SK-N-SH treated with all-trans-retinoic acid at 6 μM for 48 hours (cell line): ENCODE data around the gene NXPH1.

ENCODE experiments used
- ATAC-seq: fragments of 200-7000 bp; cut with Tn5 transposase; 3 replicates; pipeline ENCODE4 v1.9.1; 2020; ENCODE audit warnings: mild to moderate bottlenecking, moderate library complexity
- ARNTL ChIP-seq: fragments of 450-650 bp; formaldehyde crosslinking; IDR thresholded peaks from 2 replicates; pipeline ENCODE4 v1.5.0; 2020; ENCODE audit warnings: low read depth, mild to moderate bottlenecking, moderate library complexity, borderline replicate concordance
- CSDC2 ChIP-seq: fragments of 250-450 bp; sonication (Bioruptor Pico); IDR thresholded peaks from 2 replicates; pipeline ENCODE4 v1.5.0; 2020; ENCODE audit warnings: mild to moderate bottlenecking, moderate library complexity
- GLIS3 ChIP-seq: fragments of 250-450 bp; sonication (Bioruptor Pico); IDR thresholded peaks from 2 replicates; pipeline ENCODE4 v1.5.0; 2020; ENCODE audit warnings: mild to moderate bottlenecking, moderate library complexity
- OSR1 ChIP-seq: fragments of 250-450 bp; sonication (Bioruptor Pico); IDR thresholded peaks from 2 replicates; pipeline ENCODE4 v1.8.0; 2022; ENCODE audit warnings: moderate library complexity, mild to moderate bottlenecking, inconsistent platforms
- PPARA ChIP-seq: fragments of 250-450 bp; sonication (Bioruptor Pico); IDR thresholded peaks from 2 replicates; pipeline ENCODE4 v1.5.0; 2020; ENCODE audit warnings: mild to moderate bottlenecking, borderline replicate concordance
- RARB ChIP-seq: fragments of 250-450 bp; sonication (Bioruptor Pico); IDR thresholded peaks from 2 replicates; pipeline ENCODE4 v1.8.0; 2021; ENCODE audit warnings: mild to moderate bottlenecking, moderate library complexity
- TCF4 ChIP-seq: fragments of 250-450 bp; sonication (Bioruptor Pico); IDR thresholded peaks from 2 replicates; pipeline ENCODE4 v1.8.0; 2021; ENCODE audit warnings: mild to moderate bottlenecking, moderate library complexity, borderline replicate concordance
- TOX ChIP-seq: fragments of 250-450 bp; sonication (Bioruptor Pico); IDR thresholded peaks from 2 replicates; pipeline ENCODE4 v1.8.0; 2021; ENCODE audit warnings: mild to moderate bottlenecking, moderate library complexity, borderline replicate concordance
- ZC3H10 ChIP-seq: fragments of 250-450 bp; sonication (Bioruptor Pico); IDR thresholded peaks from 2 replicates; pipeline ENCODE4 v1.5.1; 2021; ENCODE audit warnings: mild to moderate bottlenecking, moderate library complexity
- ZFP3 ChIP-seq: fragments of 250-450 bp; sonication (Bioruptor Pico); IDR thresholded peaks from 2 replicates; pipeline ENCODE4 v1.5.0; 2020; ENCODE audit warnings: mild to moderate bottlenecking, moderate library complexity
- ZFP30 ChIP-seq: fragments of 450-650 bp; formaldehyde crosslinking; IDR thresholded peaks from 2 replicates; pipeline ENCODE4 v1.5.0; 2022; ENCODE audit warnings: mild to moderate bottlenecking, moderate library complexity
- ZNF565 ChIP-seq: fragments of 450-650 bp; formaldehyde crosslinking; conservative IDR thresholded peaks from 2 replicates; pipeline ENCODE4 v1.5.0; 2020; ENCODE audit warnings: low read depth, mild to moderate bottlenecking, moderate library complexity
- ZNF70 ChIP-seq: fragments of 450-650 bp; formaldehyde crosslinking; IDR thresholded peaks from 2 replicates; pipeline ENCODE4 v1.5.0; 2020; ENCODE audit warnings: mild to moderate bottlenecking, moderate library complexity
- ZNF8 ChIP-seq: fragments of 450-650 bp; formaldehyde crosslinking; IDR thresholded peaks from 2 replicates; pipeline ENCODE4 v1.5.0; 2020; ENCODE audit warnings: mild to moderate bottlenecking, moderate library complexity
- TF ChIP-seq, protein P1 (sequence below): fragments of 250-450 bp; sonication (Bioruptor Pico); IDR thresholded peaks from 2 replicates; pipeline ENCODE4 v1.8.0; 2020; ENCODE audit warnings: mild to moderate bottlenecking, moderate library complexity, borderline replicate concordance
- TF ChIP-seq, protein P2 (sequence below): fragments of 250-450 bp; sonication (Bioruptor Pico); IDR thresholded peaks from 2 replicates; pipeline ENCODE4 v1.5.1; 2021; ENCODE audit warnings: mild to moderate bottlenecking, moderate library complexity
- TF ChIP-seq, protein P3 (sequence below): fragments of 250-450 bp; sonication (Bioruptor Pico); IDR thresholded peaks from 2 replicates; pipeline ENCODE4 v1.5.1; 2020; ENCODE audit warnings: low read depth, mild to moderate bottlenecking, moderate library complexity
- TF ChIP-seq, protein P4 (sequence below): fragments of 250-450 bp; sonication (Bioruptor Pico); IDR thresholded peaks from 2 replicates; pipeline ENCODE4 v1.8.0; 2021; ENCODE audit warnings: low read depth, mild to moderate bottlenecking, moderate library complexity, borderline replicate concordance
- TF ChIP-seq, protein P5 (sequence below): fragments of 250-450 bp; sonication (Bioruptor Pico); IDR thresholded peaks from 2 replicates; pipeline ENCODE4 v1.5.0; 2020; ENCODE audit warnings: mild to moderate bottlenecking, moderate library complexity

Gene NXPH1

DNA sequence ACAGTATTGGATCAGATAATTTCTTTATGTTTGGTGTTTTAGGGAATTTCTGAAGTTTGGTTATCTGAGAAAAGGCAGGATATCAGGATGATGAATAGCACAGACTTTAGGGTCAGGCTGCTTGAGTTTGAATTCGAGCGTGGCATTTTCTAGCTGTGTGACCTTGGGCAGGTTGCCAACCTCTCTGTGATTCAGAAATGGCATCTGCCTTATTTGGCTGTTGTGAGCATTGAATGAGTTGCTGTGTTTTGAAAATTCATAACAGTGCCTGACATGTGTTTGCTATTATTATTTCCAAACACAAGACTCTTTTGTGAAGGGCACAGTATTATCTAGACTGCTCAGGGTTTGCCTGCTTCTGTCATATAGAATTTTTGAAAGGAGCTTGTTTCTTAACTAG lies 66.9 kb downstream of the NXPH1 start (continued):
- TF ChIP-seq, protein P1, sequence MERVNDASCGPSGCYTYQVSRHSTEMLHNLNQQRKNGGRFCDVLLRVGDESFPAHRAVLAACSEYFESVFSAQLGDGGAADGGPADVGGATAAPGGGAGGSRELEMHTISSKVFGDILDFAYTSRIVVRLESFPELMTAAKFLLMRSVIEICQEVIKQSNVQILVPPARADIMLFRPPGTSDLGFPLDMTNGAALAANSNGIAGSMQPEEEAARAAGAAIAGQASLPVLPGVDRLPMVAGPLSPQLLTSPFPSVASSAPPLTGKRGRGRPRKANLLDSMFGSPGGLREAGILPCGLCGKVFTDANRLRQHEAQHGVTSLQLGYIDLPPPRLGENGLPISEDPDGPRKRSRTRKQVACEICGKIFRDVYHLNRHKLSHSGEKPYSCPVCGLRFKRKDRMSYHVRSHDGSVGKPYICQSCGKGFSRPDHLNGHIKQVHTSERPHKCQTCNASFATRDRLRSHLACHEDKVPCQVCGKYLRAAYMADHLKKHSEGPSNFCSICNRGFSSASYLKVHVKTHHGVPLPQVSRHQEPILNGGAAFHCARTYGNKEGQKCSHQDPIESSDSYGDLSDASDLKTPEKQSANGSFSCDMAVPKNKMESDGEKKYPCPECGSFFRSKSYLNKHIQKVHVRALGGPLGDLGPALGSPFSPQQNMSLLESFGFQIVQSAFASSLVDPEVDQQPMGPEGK (CRISPR knock-in tag), result no peak
- no peak for TF ChIP-seq ZFP3 (CRISPR knock-in tag)
- no peak for TF ChIP-seq TOX (CRISPR knock-in tag)
- TF ChIP-seq, all 23 proteins: peak for 0

DNA sequence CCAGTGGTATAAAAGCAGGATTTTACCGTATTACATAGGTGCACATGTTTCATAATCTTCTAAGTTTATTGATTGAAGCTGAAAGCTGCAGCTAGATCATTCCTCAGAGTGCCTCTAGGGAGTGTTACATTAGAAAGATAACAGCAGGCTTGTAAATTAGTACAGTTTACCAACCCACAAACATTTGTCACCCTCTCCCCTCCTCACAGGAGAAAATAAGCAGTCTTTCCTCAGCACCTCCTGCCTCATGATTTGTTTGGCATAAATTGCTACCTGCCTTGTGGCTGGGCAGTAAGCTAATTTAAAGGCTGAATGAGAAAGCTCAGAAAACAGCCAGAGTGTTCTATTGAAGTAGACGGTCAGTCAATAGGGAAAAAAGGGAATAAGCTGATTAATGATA lies 74.2 kb downstream of the NXPH1 start:
- no peak for ATAC-seq
- no peak for TF ChIP-seq ZNF565 (CRISPR knock-in tag)
- no peak for TF ChIP-seq ZC3H10 (CRISPR knock-in tag)

DNA sequence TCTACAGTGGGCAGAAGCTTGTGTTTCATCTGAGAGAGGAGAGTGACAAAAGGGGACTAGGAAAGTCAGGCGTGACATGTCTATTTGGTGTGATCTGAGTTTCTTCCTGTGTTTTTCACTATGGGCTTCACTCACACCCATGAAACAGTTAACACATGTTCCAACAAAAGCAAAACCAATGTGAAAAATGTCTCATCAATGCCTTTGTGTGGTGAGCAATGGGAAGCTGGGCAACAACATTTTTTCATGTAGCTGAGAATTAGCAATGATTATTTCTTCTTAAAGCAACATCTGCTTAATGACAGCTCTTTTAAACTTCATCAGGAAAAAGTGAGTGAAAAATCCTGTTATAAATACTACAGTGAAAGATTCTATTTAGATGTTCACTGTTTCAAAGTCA lies 76.2 kb downstream of the NXPH1 start:
- ATAC-seq, result no peak
- TF ChIP-seq, protein P1 (CRISPR knock-in tag), result no peak
- no peak for TF ChIP-seq ZNF8 (CRISPR knock-in tag)
- TF ChIP-seq TOX (CRISPR knock-in tag), result no peak
- no peak for TF ChIP-seq ARNTL (CRISPR knock-in tag)
- TF ChIP-seq, protein P2, sequence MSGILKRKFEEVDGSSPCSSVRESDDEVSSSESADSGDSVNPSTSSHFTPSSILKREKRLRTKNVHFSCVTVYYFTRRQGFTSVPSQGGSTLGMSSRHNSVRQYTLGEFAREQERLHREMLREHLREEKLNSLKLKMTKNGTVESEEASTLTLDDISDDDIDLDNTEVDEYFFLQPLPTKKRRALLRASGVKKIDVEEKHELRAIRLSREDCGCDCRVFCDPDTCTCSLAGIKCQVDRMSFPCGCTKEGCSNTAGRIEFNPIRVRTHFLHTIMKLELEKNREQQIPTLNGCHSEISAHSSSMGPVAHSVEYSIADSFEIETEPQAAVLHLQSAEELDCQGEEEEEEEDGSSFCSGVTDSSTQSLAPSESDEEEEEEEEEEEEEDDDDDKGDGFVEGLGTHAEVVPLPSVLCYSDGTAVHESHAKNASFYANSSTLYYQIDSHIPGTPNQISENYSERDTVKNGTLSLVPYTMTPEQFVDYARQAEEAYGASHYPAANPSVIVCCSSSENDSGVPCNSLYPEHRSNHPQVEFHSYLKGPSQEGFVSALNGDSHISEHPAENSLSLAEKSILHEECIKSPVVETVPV (CRISPR knock-in tag), result no peak
- TF ChIP-seq CSDC2 (CRISPR knock-in tag), result no peak
- no peak for TF ChIP-seq RARB (CRISPR knock-in tag)
- no peak for TF ChIP-seq ZFP30
- TF ChIP-seq TCF4 (CRISPR knock-in tag), result no peak
- TF ChIP-seq ZNF70, result no peak
- TF ChIP-seq OSR1 (CRISPR knock-in tag), result no peak
- TF ChIP-seq, protein P3, sequence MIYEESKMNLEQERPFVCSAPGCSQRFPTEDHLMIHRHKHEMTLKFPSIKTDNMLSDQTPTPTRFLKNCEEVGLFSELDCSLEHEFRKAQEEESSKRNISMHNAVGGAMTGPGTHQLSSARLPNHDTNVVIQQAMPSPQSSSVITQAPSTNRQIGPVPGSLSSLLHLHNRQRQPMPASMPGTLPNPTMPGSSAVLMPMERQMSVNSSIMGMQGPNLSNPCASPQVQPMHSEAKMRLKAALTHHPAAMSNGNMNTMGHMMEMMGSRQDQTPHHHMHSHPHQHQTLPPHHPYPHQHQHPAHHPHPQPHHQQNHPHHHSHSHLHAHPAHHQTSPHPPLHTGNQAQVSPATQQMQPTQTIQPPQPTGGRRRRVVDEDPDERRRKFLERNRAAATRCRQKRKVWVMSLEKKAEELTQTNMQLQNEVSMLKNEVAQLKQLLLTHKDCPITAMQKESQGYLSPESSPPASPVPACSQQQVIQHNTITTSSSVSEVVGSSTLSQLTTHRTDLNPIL (CRISPR knock-in tag), result no peak
- TF ChIP-seq, protein P4, sequence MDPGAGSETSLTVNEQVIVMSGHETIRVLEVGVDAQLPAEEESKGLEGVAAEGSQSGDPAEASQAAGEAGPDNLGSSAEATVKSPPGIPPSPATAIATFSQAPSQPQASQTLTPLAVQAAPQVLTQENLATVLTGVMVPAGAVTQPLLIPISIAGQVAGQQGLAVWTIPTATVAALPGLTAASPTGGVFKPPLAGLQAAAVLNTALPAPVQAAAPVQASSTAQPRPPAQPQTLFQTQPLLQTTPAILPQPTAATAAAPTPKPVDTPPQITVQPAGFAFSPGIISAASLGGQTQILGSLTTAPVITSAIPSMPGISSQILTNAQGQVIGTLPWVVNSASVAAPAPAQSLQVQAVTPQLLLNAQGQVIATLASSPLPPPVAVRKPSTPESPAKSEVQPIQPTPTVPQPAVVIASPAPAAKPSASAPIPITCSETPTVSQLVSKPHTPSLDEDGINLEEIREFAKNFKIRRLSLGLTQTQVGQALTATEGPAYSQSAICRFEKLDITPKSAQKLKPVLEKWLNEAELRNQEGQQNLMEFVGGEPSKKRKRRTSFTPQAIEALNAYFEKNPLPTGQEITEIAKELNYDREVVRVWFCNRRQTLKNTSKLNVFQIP, result no peak
- TF ChIP-seq GLIS3 (CRISPR knock-in tag), result no peak
- TF ChIP-seq ZC3H10 (CRISPR knock-in tag), result no peak
- TF ChIP-seq ZNF565 (CRISPR knock-in tag), result no peak
- TF ChIP-seq PPARA (CRISPR knock-in tag), result no peak
- TF ChIP-seq, protein P5, sequence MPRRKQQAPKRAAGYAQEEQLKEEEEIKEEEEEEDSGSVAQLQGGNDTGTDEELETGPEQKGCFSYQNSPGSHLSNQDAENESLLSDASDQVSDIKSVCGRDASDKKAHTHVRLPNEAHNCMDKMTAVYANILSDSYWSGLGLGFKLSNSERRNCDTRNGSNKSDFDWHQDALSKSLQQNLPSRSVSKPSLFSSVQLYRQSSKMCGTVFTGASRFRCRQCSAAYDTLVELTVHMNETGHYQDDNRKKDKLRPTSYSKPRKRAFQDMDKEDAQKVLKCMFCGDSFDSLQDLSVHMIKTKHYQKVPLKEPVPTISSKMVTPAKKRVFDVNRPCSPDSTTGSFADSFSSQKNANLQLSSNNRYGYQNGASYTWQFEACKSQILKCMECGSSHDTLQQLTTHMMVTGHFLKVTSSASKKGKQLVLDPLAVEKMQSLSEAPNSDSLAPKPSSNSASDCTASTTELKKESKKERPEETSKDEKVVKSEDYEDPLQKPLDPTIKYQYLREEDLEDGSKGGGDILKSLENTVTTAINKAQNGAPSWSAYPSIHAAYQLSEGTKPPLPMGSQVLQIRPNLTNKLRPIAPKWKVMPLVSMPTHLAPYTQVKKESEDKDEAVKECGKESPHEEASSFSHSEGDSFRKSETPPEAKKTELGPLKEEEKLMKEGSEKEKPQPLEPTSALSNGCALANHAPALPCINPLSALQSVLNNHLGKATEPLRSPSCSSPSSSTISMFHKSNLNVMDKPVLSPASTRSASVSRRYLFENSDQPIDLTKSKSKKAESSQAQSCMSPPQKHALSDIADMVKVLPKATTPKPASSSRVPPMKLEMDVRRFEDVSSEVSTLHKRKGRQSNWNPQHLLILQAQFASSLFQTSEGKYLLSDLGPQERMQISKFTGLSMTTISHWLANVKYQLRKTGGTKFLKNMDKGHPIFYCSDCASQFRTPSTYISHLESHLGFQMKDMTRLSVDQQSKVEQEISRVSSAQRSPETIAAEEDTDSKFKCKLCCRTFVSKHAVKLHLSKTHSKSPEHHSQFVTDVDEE (CRISPR knock-in tag), result no peak
